Measurements from ENCODE around the gene RARB. TPM values are rescaled to one million over a fixed set of nuclear protein-coding genes. Genes with fewer than 3 reads are reported as not detected.

The RARB gene
- total RNA-seq, 1 experiment from 2014 or later: 2.5 TPM

GRCh38 chr3:25621087-25621486, 193.0 kb downstream of the RARB start:
- Mint-ChIP-seq H3K4me3 (ENCODE audit: unreplicated experiment) (no peak overlapping the region), H3K9me3 (ENCODE audit: unreplicated experiment) (no peaks in the 10 kb centered on the region), H3K36me3 (ENCODE audit: insufficient read depth, unreplicated experiment) (peaks cover 41% of the 10 kb centered on the region), H3K4me1 (ENCODE audit: low read depth, unreplicated experiment) (peaks cover 8% of the 10 kb centered on the region), H3K27me3 (ENCODE audit: insufficient read depth, unreplicated experiment) (no peaks in the 10 kb centered on the region), H3K27ac (ENCODE audit: unreplicated experiment) (no peak overlapping the region)
- H3K4me3 ChIP-seq (ENCODE audit: low read depth, low read length): no peak overlapping the region
- peaks cover 6% of the 10 kb centered on the region for H3K4me1 ChIP-seq
- H3K9me3 ChIP-seq: no peaks in the 10 kb centered on the region
- H3K27me3 ChIP-seq (replicated peaks; ENCODE audit: control insufficient read depth, insufficient read depth, low read length): no peaks in the 10 kb centered on the region
- intact Hi-C loops (cut with micrococcal nuclease; ENCODE audit: unreplicated experiment): no loop called here
- DNase-seq: no peak
- BruUV-seq (replicated peaks): no TSS peak
- H3K36me3 ChIP-seq (ENCODE audit: control insufficient read depth, insufficient read depth, low read length): no peaks in the 10 kb centered on the region
- TF ChIP-seq, protein P1, sequence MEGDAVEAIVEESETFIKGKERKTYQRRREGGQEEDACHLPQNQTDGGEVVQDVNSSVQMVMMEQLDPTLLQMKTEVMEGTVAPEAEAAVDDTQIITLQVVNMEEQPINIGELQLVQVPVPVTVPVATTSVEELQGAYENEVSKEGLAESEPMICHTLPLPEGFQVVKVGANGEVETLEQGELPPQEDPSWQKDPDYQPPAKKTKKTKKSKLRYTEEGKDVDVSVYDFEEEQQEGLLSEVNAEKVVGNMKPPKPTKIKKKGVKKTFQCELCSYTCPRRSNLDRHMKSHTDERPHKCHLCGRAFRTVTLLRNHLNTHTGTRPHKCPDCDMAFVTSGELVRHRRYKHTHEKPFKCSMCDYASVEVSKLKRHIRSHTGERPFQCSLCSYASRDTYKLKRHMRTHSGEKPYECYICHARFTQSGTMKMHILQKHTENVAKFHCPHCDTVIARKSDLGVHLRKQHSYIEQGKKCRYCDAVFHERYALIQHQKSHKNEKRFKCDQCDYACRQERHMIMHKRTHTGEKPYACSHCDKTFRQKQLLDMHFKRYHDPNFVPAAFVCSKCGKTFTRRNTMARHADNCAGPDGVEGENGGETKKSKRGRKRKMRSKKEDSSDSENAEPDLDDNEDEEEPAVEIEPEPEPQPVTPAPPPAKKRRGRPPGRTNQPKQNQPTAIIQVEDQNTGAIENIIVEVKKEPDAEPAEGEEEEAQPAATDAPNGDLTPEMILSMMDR (IDR thresholded peaks at IDR 0.05; ENCODE audit: insufficient read depth in 1 of 2, low read depth in 1 of 2, low read length in 1 of 2, severe bottlenecking in 1 of 2, unreplicated experiment in 1 of 2): no peak
- CTCF ChIA-PET: no interaction called here
- POLR2A ChIA-PET: no interaction called here

DNA sequence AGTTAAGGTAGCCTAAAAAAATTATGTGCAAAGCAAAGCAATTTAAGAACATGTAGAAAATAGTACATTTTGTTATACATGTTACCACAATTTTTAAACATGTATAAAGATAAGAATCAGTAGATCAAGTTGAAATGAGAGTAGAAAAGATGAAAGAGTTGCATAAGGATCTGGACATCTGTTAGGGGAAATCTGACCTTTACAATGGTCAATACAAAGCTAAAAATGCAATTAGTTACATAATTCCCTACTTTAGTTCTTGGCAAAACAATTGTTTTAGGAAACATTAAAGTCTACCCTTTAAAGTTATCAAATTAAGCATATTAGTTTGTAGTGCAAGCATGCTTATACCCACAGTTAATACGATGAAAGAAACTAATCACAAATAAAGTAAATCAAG, 203.9 kb downstream of the RARB start:
- ChIA-PET POLR2A (no interaction called here), CTCF (no interaction called here)
- TF ChIP-seq, protein P1 (IDR thresholded peaks at IDR 0.05; ENCODE audit: insufficient read depth in 1 of 2, low read depth in 1 of 2, low read length in 1 of 2, severe bottlenecking in 1 of 2, unreplicated experiment in 1 of 2): no peak
- H3K36me3 Mint-ChIP-seq (ENCODE audit: insufficient read depth, unreplicated experiment): peaks cover 23% of the 10 kb centered on the region
- H3K36me3 ChIP-seq (ENCODE audit: control insufficient read depth, insufficient read depth, low read length): no peaks in the 10 kb centered on the region
- BruUV-seq (replicated peaks): no TSS peak
- H3K27me3 ChIP-seq (replicated peaks; ENCODE audit: control insufficient read depth, insufficient read depth, low read length): no peaks in the 10 kb centered on the region
- no peaks in the 10 kb centered on the region for H3K4me1 Mint-ChIP-seq (ENCODE audit: low read depth, unreplicated experiment)
- no peaks in the 10 kb centered on the region for H3K9me3 ChIP-seq
- H3K27ac Mint-ChIP-seq (ENCODE audit: unreplicated experiment): no peak overlapping the region
- no peaks in the 10 kb centered on the region for H3K9me3 Mint-ChIP-seq (ENCODE audit: unreplicated experiment)
- no peaks in the 10 kb centered on the region for H3K4me1 ChIP-seq
- H3K27me3 Mint-ChIP-seq (ENCODE audit: insufficient read depth, unreplicated experiment): no peaks in the 10 kb centered on the region
- H3K4me3 ChIP-seq (ENCODE audit: low read depth, low read length): no peak overlapping the region
- intact Hi-C loops (cut with micrococcal nuclease; ENCODE audit: unreplicated experiment): no loop called here
- DNase-seq: no peak
- no peak overlapping the region for H3K4me3 Mint-ChIP-seq (ENCODE audit: unreplicated experiment)

GRCh38 chr3:25633919-25634318, 205.9 kb downstream of the RARB start:
- intact Hi-C loops (cut with micrococcal nuclease; ENCODE audit: unreplicated experiment): no loop called here
- no peaks in the 10 kb centered on the region for H3K36me3 ChIP-seq (ENCODE audit: control insufficient read depth, insufficient read depth, low read length)
- peaks cover 10% of the 10 kb centered on the region for H3K36me3 Mint-ChIP-seq (ENCODE audit: insufficient read depth, unreplicated experiment)
- H3K27me3 Mint-ChIP-seq (ENCODE audit: insufficient read depth, unreplicated experiment): no peaks in the 10 kb centered on the region
- H3K27ac Mint-ChIP-seq (ENCODE audit: unreplicated experiment): no peak overlapping the region
- H3K9me3 ChIP-seq: no peaks in the 10 kb centered on the region
- H3K4me1 Mint-ChIP-seq (ENCODE audit: low read depth, unreplicated experiment): no peaks in the 10 kb centered on the region
- no peaks in the 10 kb centered on the region for H3K9me3 Mint-ChIP-seq (ENCODE audit: unreplicated experiment)
- H3K27me3 ChIP-seq (replicated peaks; ENCODE audit: control insufficient read depth, insufficient read depth, low read length): no peaks in the 10 kb centered on the region
- TF ChIP-seq, protein P1 (IDR thresholded peaks at IDR 0.05; ENCODE audit: insufficient read depth in 1 of 2, low read depth in 1 of 2, low read length in 1 of 2, severe bottlenecking in 1 of 2, unreplicated experiment in 1 of 2): no peak
- H3K4me3 ChIP-seq (ENCODE audit: low read depth, low read length): no peak overlapping the region
- POLR2A ChIA-PET: no interaction called here
- no TSS peak for BruUV-seq (replicated peaks)
- H3K4me1 ChIP-seq: no peaks in the 10 kb centered on the region
- no peak for DNase-seq
- no peak overlapping the region for H3K4me3 Mint-ChIP-seq (ENCODE audit: unreplicated experiment)
- CTCF ChIA-PET: no interaction called here

Data from Caco-2 (cell line).